ENCODE measurements around the gene ZNF598.

- no peak for TF ChIP-seq EZH2 (IDR thresholded peaks at IDR 0.05; ENCODE audit: borderline replicate concordance, low read length)
- no peak for TF ChIP-seq CTCF (conservative IDR thresholded peaks at IDR 0.05 in 1 of 2, IDR thresholded peaks at IDR 0.05 in 1 of 2; ENCODE audit: extremely low read depth in 1 of 2, insufficient read depth in 1 of 2, low read depth in 1 of 2, low read length in 2 of 2)
Observed at GRCh38 chr16:2031081-2031577, 21.5 kb upstream of the ZNF598 start.

All from mammary epithelial cell (primary cell).